Measurements from ENCODE around the gene MAP3K14.
A peak's percentile ranks its signal among the peaks of the same experiment; 100 is the strongest.

The MAP3K14 gene

GRCh38 chr17:45287526-45288500, 29.0 kb downstream of the MAP3K14 start:
- H3K27ac ChIP-seq (ENCODE audit: low read length) = no peak overlapping the region
- H3K79me2 ChIP-seq (ENCODE audit: low read length) = peaks cover 32% of the 10 kb centered on the region
- no peak for TF ChIP-seq EZH2 (optimal IDR thresholded peaks at IDR 0.05; ENCODE audit: low read depth, low read length)
- TF ChIP-seq CTCF (IDR thresholded peaks at IDR 0.05; ENCODE audit: low read length) = no peak
- TF ChIP-seq EZH2phosphoT487 (IDR thresholded peaks at IDR 0.05; ENCODE audit: low read length) = no peak
- H3K4me3 ChIP-seq (ENCODE audit: low read length) = no peak overlapping the region
- H3K4me2 ChIP-seq (ENCODE audit: low read depth, low read length) = no peak overlapping the region
- no peaks in the 10 kb centered on the region for H3K27me3 ChIP-seq (replicated peaks; ENCODE audit: insufficient read depth, low read length)
- H3K9me2 ChIP-seq (replicated peaks; ENCODE audit: insufficient read depth, low read length) = no peaks in the 10 kb centered on the region
- H3K9me3 ChIP-seq (replicated peaks; ENCODE audit: insufficient read depth, low read length) = no peaks in the 10 kb centered on the region
- no peaks in the 10 kb centered on the region for H4K20me1 ChIP-seq (ENCODE audit: insufficient read depth, low read length)
- DNase-seq = no peak
- no peaks in the 10 kb centered on the region for H3K4me1 ChIP-seq (ENCODE audit: low read length)
- peaks cover 12% of the 10 kb centered on the region for H3K36me3 ChIP-seq (replicated peaks; ENCODE audit: insufficient read depth, low read length)
- no peaks in the 10 kb centered on the region for H3F3A ChIP-seq (ENCODE audit: insufficient read depth, low read length)
- H3K9ac ChIP-seq (ENCODE audit: low read length) = no peak overlapping the region
- no peak overlapping the region for H2AFZ ChIP-seq (ENCODE audit: low read length)

- Histone ChIP-seq H3F3A (ENCODE audit: insufficient read depth, low read length) (no peaks in the 10 kb centered on the region), H3K4me1 (ENCODE audit: low read length) (no peaks in the 10 kb centered on the region), H3K9me2 (replicated peaks; ENCODE audit: insufficient read depth, low read length) (no peaks in the 10 kb centered on the region), H3K9me3 (replicated peaks; ENCODE audit: insufficient read depth, low read length) (no peaks in the 10 kb centered on the region), H4K20me1 (ENCODE audit: insufficient read depth, low read length) (no peaks in the 10 kb centered on the region), H3K27me3 (replicated peaks; ENCODE audit: insufficient read depth, low read length) (no peaks in the 10 kb centered on the region), H3K4me2 (ENCODE audit: low read depth, low read length) (no peak overlapping the region), H3K9ac (ENCODE audit: low read length) (no peak overlapping the region), H3K79me2 (ENCODE audit: low read length) (peaks cover 17% of the 10 kb centered on the region), H2AFZ (ENCODE audit: low read length) (no peak overlapping the region), H3K4me3 (ENCODE audit: low read length) (no peak overlapping the region), H3K36me3 (replicated peaks; ENCODE audit: insufficient read depth, low read length) (peaks cover 12% of the 10 kb centered on the region), H3K27ac (ENCODE audit: low read length) (no peak overlapping the region)
- TF ChIP-seq EZH2phosphoT487 (IDR thresholded peaks at IDR 0.05; ENCODE audit: low read length) = no peak
- no peak for TF ChIP-seq CTCF (IDR thresholded peaks at IDR 0.05; ENCODE audit: low read length)
- TF ChIP-seq EZH2 (optimal IDR thresholded peaks at IDR 0.05; ENCODE audit: low read depth, low read length) = no peak
- DNase-seq = no peak
Measured at GRCh38 chr17:45286286-45286685, 30.5 kb downstream of the MAP3K14 start.

- no peak overlapping the region for H3K27ac ChIP-seq (ENCODE audit: low read length)
- no peak overlapping the region for H3K9ac ChIP-seq (ENCODE audit: low read length)
Measured at GRCh38 chr17:45284176-45285140, 32.4 kb downstream of the MAP3K14 start.

More at GRCh38 chr17:45284176-45285140, 32.4 kb downstream of the MAP3K14 start:
- Histone ChIP-seq H3K9me3 (replicated peaks; ENCODE audit: insufficient read depth, low read length) (no peaks in the 10 kb centered on the region), H3K9me2 (replicated peaks; ENCODE audit: insufficient read depth, low read length) (no peaks in the 10 kb centered on the region), H4K20me1 (ENCODE audit: insufficient read depth, low read length) (no peaks in the 10 kb centered on the region), H3F3A (ENCODE audit: insufficient read depth, low read length) (no peaks in the 10 kb centered on the region), H3K79me2 (ENCODE audit: low read length) (no peaks in the 10 kb centered on the region), H3K4me3 (ENCODE audit: low read length) (no peak overlapping the region), H3K4me2 (ENCODE audit: low read depth, low read length) (no peak overlapping the region), H3K36me3 (replicated peaks; ENCODE audit: insufficient read depth, low read length) (peaks cover 6% of the 10 kb centered on the region), H3K4me1 (ENCODE audit: low read length) (no peaks in the 10 kb centered on the region), H2AFZ (ENCODE audit: low read length) (no peak overlapping the region), H3K27me3 (replicated peaks; ENCODE audit: insufficient read depth, low read length) (no peaks in the 10 kb centered on the region)
- DNase-seq = peak; percentile 19
- TF ChIP-seq EZH2 (optimal IDR thresholded peaks at IDR 0.05; ENCODE audit: low read depth, low read length) = no peak
- TF ChIP-seq CTCF (IDR thresholded peaks at IDR 0.05; ENCODE audit: low read length) = peak; percentile 41

Data from MM.1S (cell line).